HG02610 (cell line): ENCODE results near the gene TMEM120A.

Experiments used
- ATAC-seq: cut with Tn5 transposase; IDR thresholded peaks from one replicate; pipeline ENCODE4 v1.9.1; 2021; ENCODE audit warnings: mild to moderate bottlenecking, moderate library complexity; ENCODE audit not compliant: unreplicated experiment

TMEM120A gene

DNA sequence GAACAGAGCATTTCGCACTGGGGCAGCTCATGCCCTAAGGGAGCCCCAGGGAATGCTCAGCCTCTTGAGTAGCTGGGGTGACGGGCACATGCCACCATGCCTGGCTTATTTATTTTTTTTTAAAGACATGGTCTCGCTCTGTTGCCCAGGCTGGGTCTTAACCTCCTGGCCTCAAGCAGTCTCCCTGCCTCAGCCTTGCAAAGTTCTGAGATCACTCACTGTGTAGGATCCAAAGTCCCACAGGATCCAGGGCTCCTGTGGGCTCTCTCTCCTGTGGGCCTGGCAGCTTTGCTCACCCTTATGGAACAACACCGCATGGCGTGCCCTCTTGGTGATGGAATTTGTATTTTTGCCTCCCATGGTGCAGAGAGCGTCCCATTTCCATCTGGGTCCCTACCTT is 34.0 kb downstream of the TMEM120A start:
- no peak for ATAC-seq

DNA sequence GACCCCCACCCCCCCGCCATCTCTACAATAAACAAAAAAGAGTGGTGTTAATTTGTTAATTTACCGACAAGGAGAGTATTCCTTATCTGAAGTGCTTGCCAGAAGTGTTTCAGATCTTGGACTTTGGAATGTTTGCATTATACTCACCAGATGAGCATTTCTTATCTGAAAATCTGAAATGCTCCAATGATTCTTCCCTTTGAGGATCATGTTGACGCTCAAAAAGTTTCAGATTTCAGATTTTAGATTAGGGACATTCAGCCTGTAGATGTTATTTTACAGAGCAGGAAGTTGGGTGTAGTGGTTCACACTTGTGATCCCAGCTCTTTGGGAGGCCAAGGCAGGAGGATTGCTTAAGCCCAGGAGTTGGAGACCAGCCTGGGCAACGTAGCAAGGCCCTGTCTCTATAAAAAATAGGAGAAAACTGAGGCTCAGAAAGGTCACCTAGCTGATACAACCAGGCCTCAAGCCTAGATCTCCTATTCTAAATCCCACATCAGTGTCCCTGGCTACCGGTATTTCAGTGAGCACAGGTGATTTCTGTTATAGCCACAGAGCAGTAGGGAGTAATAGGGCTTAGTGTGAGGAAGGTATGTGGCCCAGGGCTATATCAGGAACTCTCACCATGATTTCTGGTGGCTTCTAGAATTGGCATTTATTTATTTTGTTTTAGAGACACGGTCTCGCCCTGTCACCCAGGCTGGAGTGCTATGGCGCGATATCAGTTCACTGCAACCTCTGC is 35.4 kb downstream of the TMEM120A start:
- no peak for ATAC-seq

DNA sequence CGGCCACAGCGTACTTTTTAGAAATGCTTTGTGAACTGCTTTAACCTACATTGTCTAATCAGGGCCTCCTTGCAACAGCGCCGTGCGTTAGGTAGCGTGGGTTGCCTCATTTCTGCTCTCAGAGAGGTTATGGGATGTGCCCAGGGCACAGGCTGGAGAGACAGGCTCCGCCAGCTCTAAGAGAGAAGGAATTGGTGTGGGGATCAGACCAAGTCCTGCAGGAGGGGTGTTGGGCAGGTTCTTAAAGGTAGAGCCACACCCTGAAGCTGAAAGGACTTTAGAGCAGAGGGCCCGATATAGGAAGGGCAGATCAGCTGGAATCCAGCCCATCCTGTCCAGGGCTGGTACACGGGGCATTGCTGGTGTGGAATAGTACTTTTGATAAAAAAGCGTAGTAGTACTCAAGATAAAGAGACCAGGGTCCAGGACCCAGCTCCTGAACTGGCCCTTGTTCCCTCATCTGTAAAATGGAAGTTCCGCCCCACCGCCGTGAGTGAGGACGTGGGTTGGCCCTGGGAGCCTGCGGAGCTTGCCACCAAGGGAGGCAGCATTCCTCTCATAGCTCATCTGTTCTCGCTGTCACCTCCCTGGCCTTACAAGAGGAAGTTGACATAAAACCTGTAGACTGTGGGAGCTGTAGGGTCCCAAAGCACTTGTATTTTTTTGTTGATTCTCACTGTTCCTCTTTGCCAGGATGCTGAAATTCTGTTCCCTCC is 37.2 kb downstream of the TMEM120A start:
- no peak for ATAC-seq

DNA sequence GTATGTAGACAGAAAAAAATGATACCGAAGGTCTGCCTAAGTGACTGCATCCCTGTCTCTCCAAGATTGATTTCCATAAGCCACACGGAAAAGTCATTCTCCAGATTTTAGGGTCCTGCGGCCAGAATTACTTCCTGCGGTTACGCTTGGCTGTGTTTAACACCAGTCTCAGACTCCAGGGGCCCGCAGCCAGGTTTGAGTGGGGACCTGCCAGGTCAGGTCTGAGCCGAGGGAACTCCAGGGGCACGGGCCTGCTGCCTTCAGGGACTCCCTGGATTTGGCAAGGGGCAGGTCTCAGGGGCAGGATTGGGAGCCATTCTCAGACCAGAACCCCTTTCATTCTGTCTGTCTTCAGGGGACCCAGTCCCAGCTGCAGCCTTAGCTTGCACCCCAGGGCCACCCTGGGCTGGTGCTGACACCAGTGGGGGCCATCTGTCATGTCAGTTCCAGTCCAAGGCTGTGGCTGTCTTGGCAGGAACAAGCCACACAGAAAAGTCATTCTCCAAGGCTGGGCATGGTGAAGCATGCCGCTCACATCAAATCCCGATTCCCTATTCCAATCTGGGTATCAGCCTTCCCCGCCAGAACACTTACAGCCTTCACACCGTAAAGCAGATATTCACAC is 39.0 kb downstream of the TMEM120A start:
- no peak for ATAC-seq

DNA sequence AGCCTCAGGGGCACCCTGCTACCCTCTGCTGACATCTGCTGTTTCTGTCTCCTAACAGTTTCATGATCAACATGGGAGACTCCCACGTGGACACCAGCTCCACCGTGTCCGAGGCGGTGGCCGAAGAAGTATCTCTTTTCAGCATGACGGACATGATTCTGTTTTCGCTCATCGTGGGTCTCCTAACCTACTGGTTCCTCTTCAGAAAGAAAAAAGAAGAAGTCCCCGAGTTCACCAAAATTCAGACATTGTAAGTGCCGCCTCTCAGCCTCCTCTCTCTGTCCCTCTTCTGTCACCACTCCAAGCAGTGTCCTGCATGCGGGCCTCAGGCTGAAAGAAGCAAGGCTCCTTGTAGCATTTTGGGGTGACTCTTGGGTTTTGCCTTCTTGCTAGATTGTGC is 40.5 kb downstream of the TMEM120A start:
- no peak for ATAC-seq

DNA sequence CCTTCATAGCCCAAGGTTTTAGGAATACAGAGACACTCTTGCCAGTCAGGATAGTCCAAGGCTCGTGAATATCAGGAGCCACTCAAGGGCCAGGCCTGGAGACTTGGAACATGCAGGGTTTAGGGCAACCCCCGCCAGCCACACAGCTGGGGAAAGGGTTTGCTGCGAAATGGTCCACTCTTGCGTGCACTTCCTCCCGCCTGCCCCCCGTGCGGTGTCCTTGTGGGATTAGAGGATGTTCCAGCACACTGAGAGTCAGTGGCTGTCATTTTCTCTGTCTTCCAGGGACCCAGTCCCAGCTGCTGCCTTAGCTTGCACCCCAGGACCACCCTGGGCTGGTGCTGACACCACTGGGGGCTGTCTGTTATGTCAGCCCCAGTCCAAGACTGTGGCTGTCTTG is 41.0 kb downstream of the TMEM120A start:
- ATAC-seq, result no peak

DNA sequence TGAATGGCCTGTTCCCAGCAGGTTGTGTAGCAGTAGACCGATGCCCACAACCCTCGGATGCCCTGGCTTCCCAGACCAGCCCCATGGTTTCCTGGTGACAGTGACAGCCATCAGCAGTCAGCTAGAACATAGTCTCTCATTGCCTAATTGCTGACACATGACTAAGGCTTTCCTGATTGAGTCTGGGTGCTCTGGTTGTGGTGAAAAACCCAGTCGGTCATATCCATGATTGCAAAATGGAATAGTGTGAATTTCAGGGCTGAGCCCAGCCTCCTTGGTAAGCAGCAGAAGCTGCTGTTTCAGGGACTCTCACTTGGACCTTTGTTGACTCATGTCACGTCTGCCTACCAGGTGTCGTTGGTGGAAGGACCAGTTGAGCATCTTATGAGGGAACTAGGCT is 42.9 kb downstream of the TMEM120A start:
- no peak for ATAC-seq

DNA sequence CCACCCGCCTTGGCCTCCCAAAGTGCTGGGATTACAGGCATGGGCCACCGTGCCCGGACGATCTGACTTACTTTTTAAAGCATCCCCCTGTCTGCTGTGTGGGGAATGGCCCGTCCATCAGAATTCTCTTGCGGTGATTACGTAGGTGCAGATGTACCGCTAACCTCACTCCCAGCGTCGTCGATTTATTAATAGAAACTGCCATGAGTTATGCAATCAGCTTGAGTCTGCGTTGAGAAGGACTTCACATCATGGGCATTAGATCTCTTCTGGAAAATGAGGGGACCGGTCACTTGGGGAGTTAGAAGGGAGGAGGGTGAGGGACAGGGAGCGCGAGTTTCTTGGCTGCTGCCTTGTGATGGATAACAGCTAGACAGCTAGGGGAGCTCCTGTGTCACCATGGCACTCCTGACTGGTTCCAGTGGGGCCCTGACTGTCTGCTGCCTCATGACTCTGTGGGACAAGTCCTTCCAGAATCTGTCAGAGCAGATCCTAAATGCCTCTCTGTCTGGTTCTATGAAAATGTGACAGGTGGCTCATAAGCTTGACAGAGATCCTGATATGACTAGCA is 44.2 kb downstream of the TMEM120A start:
- no peak for ATAC-seq

DNA sequence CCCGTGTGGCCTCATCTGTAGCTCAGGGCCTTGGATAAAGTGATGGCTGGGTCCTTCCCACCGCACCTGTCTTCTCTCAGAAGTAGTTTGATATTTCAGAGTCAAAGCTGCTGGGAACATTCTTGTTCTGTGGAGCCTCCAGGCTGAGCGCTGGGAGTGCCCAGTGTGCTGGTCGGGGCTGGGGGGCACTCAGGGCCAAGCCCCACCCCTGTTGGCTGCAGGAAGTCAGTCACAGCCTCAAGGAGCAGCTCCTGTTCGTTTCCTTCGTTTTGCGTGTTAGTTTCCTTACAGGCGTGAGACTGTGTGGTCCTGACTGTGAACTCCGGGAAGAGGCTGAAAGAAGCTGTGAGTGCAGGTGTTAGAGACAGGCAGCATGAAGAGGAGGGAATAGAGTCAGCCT is 46.2 kb downstream of the TMEM120A start:
- ATAC-seq, result no peak

DNA sequence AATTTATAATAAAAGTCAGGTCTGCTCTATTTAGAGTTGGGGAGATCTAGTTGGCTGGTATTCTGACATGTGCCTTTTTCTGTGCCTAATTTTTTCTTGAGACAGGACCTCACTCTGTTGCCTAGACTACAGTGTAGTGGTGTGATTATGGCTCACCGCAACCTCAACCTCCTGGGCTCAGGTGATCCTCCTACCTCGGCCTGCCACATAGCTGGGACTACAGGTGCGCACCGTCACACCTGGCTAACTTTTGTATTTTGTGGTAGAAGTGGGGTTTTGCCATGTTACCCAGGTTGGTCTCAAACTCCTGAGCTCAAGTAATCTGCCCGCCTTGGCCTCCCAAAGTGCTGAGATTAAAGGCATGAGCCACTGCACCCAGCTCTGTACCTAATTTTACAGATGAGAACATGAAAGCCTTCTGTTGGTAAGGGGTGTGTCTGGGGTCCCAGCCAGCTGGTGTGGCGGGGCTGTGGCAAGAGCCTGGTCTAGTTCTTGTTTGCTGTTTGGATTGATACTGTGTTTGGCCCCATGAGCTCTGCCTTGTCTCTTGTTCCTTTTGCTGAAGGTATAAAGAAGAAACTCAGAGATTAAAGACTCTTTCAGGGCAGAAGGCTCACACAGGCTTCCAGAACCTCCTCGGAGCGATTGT is 48.1 kb downstream of the TMEM120A start:
- no peak for ATAC-seq

DNA sequence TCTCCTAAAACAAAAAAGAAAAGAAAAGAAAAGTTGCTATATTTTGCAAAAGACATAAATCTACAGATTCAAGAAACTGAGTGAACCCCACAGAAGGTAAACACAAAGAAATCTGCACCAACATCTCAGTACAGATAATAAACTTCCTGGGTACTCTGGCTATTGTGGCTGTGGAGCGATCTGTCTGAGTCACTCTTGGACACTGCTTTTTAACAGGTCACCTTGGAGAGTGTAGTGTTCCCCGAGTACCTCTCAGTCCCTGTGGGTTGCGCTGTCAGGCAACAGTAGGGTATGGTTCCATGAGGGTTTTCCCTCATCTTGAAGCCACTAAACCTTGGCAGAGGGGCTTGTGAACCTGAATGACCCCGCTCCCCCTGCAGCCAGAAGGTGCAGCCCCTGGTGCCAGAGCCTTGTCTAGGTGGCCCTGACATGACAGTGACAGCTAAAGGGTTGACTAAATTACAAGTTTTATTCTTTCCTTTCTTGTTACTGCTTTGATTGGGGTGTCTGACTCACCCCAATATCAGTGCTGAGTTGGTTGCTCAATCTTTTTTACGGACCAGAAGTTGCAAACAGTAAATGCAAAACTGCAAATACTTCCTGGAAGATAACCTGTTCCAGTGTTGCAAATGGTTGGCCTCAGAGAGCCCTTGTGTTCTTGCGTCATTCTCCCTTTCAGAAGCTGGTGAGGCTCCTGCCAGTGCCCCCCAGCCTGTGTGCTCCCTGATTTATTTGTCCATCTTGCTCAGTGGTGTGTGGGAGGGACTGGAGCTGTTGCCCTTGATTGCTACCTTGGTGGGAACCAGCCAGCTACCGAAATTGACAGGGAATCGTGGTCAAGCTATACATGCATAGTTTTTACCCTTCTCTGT is 48.9 kb downstream of the TMEM120A start:
- no peak for ATAC-seq

DNA sequence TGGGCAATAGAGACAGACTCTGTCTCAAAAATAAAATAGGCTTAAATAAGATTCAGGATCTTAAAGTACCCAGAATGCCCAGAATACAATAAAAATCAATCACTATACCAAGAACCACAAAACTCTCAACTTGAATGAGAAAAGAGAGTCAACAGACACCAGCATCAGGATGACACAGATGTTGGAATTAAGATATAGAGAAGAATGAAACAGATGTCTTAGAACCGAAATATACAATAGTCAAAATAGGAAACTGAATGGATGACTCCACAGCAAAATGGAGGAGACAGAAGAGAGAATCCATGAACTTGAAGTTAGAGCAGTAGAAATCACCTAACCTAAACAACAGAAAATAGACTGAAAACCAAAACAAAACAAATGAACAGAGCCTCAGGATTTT is 49.9 kb downstream of the TMEM120A start:
- no peak for ATAC-seq

DNA sequence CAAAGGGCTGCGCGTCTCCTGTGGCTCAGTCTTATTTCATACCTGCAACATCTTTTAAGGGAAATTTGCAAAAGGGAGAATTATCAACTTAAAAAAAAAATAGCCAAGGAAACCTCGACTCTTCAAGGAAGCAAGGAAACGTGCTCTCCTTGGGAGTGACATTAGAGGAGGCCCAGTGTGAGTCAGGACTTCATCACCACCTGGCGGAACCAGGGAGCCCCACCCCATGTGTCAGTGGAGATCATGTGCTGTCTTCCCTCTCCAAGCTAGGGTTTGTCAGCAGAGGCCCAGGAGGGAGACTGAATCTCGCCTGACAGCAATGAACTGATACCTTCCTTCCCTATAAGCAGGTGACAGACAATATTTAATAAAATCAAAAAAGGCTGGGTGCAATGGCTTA is 50.5 kb downstream of the TMEM120A start:
- no peak for ATAC-seq

DNA sequence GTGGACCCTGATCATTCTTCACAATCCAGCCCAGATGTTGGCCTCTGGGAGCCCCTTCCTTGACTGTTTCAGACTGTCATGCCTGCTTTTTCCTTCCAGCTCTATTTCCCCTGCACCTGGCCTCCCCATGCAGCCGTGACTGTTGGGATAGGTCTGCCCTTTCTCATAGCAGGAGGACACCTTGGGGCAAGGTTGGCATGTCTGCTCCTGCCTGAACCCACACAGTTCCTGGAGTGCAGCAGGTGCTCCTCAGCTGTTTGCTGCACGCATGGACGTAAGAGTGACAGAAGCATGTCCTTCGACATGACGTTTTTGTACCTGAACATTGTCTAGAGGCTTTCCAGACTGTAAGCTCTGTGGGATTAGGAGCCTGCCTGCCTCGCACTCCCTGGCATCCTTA is 55.5 kb downstream of the TMEM120A start:
- no peak for ATAC-seq

DNA sequence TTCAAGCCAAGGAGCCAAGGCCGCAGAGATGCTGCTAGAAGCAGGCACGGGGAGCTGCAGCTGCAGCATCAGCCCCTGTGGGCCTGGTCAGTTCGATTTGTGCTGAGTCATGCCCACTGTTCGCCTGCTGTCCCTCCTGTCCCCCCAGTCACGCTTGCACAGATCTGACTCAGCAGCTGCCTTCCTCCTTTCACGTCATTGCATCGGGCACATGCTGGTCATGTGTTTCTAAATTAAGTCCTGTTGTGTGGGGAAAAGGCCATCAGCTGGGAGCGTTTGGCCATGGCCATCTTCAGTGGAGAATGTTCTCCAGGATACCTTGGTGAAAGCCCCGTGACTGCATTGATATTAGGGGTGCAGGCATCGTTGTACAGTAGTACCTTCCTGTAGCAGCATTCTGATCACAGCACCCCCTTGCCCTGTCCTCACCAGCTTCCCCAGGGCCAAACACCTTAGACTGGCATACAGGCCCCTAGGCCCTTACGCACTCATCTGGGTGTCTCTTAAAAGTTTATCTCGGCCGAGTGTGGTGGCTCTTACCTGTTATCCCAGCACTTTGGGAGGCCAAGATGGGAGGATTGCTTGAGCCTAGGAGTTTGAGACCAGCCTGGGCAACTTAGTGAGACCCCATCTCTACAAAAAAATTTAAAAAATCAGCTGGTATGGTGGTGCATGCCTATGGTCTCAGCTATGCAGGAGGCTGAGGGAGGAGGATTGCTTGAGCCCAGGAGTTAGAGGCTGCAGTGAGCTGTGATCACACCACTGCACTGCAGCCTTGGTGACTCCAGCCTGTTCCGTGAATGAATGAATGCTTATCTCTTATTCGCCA is 56.2 kb downstream of the TMEM120A start:
- ATAC-seq, result no peak
